HG03571 (cell line): Measurements from ENCODE around the gene FH.
A peak's percentile ranks its signal among the peaks of the same experiment; 100 is the strongest.

Experiments used
- ATAC-seq: cut with Tn5 transposase; IDR thresholded peaks from one replicate; pipeline ENCODE4 v1.9.1; 2021; ENCODE audit not compliant: unreplicated experiment

FH gene

GRCh38 chr1:241519308-241520079, at the start of gene FH:
Gene FH, minus strand, starts transcription at chr1:241519755. Its CDS starts 33 bp downstream, at chr1:241519722.
- ATAC-seq, result peak; percentile 99

GRCh38 chr1:241560849-241561187, 41.3 kb upstream of the FH start:
- no peak for ATAC-seq

- ATAC-seq, result no peak
Observed at GRCh38 chr1:241560146-241560848, 40.7 kb upstream of the FH start.

GRCh38 chr1:241557551-241558193, 38.1 kb upstream of the FH start:
- ATAC-seq, result no peak

- no peak for ATAC-seq
Observed at GRCh38 chr1:241557031-241557430, 37.5 kb upstream of the FH start.

- no peak for ATAC-seq
Observed at GRCh38 chr1:241555526-241555925, 36.0 kb upstream of the FH start.

GRCh38 chr1:241553886-241554592, 34.5 kb upstream of the FH start:
- no peak for ATAC-seq

- peak; percentile 80 for ATAC-seq
Observed at GRCh38 chr1:241551759-241552638, 32.4 kb upstream of the FH start.

- no peak for ATAC-seq
Observed at GRCh38 chr1:241550318-241550717, 30.8 kb upstream of the FH start.

GRCh38 chr1:241548008-241548407, 28.5 kb upstream of the FH start:
- no peak for ATAC-seq

- no peak for ATAC-seq
Observed at GRCh38 chr1:241542199-241542907, 22.8 kb upstream of the FH start.

- ATAC-seq, result no peak
Observed at GRCh38 chr1:241536969-241537368, 17.4 kb upstream of the FH start.

GRCh38 chr1:241536304-241536703, 16.7 kb upstream of the FH start:
- ATAC-seq, result no peak

- no peak for ATAC-seq
Observed at GRCh38 chr1:241533326-241534115, 14.0 kb upstream of the FH start.

GRCh38 chr1:241532864-241533263, 13.3 kb upstream of the FH start:
- ATAC-seq, result peak; percentile 58

- peak; percentile 20 for ATAC-seq
Observed at GRCh38 chr1:241532162-241532531, 12.6 kb upstream of the FH start, which contains the start of gene KMO. Gene KMO, plus strand, starts transcription at chr1:241532378. Its CDS starts 67 bp downstream, at chr1:241532445.

GRCh38 chr1:241531195-241532161, 11.9 kb upstream of the FH start:
- peak; percentile 72 for ATAC-seq

GRCh38 chr1:241527146-241527545, 7.6 kb upstream of the FH start:
- ATAC-seq, result no peak
